Heart left ventricle (tissue), 16 donors: ENCODE measurements around the gene AIG1. TPM values are rescaled to one million over a fixed set of nuclear protein-coding genes. Genes with fewer than 3 reads are reported as not detected.

Source experiments
- ATAC-seq, 4 donors: fragments of 200-7000 bp; cut with Tn5 transposase; one replicate each; pipeline ENCODE4 v1.9.1; 2020 to 2022; ENCODE audit warnings: moderate library complexity in 4 of 4, mild to moderate bottlenecking in 3 of 4, moderate number of reproducible peaks in 1 of 4
- DNase-seq, 5 donors: peaks; one replicate each; pipeline ENCODE4 v3.0.0-alpha.2; 2020
- H3K27ac ChIP-seq, 12 donors: fragments of 200-600 bp; sonication (generic) in 4 of 12; one replicate each; pipeline versions ENCODE4 v1.5.0 to v1.8.0; 2016 to 2022; ENCODE audit warnings: mild to moderate bottlenecking in 2 of 12
- H3K27me3 ChIP-seq, 9 donors: fragments of 200-600 bp; sonication (generic) in 2 of 9; one replicate each; pipeline versions ENCODE4 v1.5.1 to v1.8.0; 2016 to 2022; ENCODE audit warnings: mild to moderate bottlenecking in 3 of 9
- H3K36me3 ChIP-seq, 9 donors: fragments of 200-600 bp; sonication (generic) in 2 of 9; one replicate each; pipeline versions ENCODE4 v1.5.0 to v1.8.0; 2018 to 2022; ENCODE audit warnings: mild to moderate bottlenecking in 2 of 9
- H3K4me1 ChIP-seq, 12 donors: fragments of 200-600 bp; sonication (generic) in 4 of 12; one replicate each; pipeline versions ENCODE4 v1.5.0 to v1.8.0; 2016 to 2022; ENCODE audit warnings: mild to moderate bottlenecking in 3 of 12
- H3K4me3 ChIP-seq, 12 donors: fragments of 200-600 bp; sonication (generic) in 4 of 12; one replicate each; pipeline versions ENCODE4 v1.5.0 to v1.8.0; 2017 to 2022; ENCODE audit warnings: mild to moderate bottlenecking in 9 of 12, moderate library complexity in 4 of 12
- H3K9me3 ChIP-seq, 12 donors: fragments of 200-600 bp; sonication (generic) in 4 of 12; one replicate each; pipeline versions ENCODE4 v1.5.0 to v1.8.0; 2016 to 2022; ENCODE audit warnings: mild to moderate bottlenecking in 1 of 12
- POLR2A ChIP-seq, 2 donors: fragments of 450-650 bp; IDR thresholded peaks; one replicate each; pipeline ENCODE4 v1.6.1; 2017; ENCODE audit warnings: antibody characterized with exemption in 2 of 2, mild to moderate bottlenecking in 2 of 2, moderate library complexity in 2 of 2
- WGBS, 4 donors: extraction: QIAGEN DNeasy Blood & Tissue Kit in 2 of 4; methylation state at CpG; one replicate each; pipeline versions ENCODE4 v1.1.5 to v1.1.7; 2013 to 2018; 5-methylcytosine and 5-hydroxymethylcytosine counted together
- intact Hi-C, 10 donors: fragments of 100-400 bp; cut with DNase I; formaldehyde crosslinking; loops; one replicate each; pipeline versions ENCODE4 v1.11.1 to v1.14.2; 2022
- polyA plus RNA-seq, 2 donors: library from polyadenylated mRNA; stranded (reverse); fragments of 200-250 nt; gene quantifications; one replicate each; pipeline ENCODE4 v1.2.3, GENCODE V29; 2013
- total RNA-seq, 9 donors: library from RNA; depleted of rRNA in 2 of 9; stranded (reverse); fragments of >200 nt in 2 of 9; fragmentation: NEBNext Ultra II Directional in 3 of 9; extraction: Animal tissue kit (Norgen Biotek cat#: 25700) in 3 of 9; gene quantifications; one replicate each; pipeline versions ENCODE4 v1.1.0 to v1.2.4, GENCODE V29; 2016 to 2023
- TF ChIP-seq, protein P1 (sequence below), 12 donors: fragments of 200-600 bp; sonication (generic) in 4 of 12; IDR thresholded peaks; one replicate each; pipeline versions ENCODE4 v1.5.0 to v1.8.0; 2018 to 2022; ENCODE audit warnings: antibody characterized with exemption in 12 of 12, mild to moderate bottlenecking in 5 of 12
- donor health status: ischemic (EF 13 %, LVEDD 7.1; RV severe dilation, severe dysfunction).
- donor health status: healthy with polysubstance abuse.
- donor health status: DM: no; HTN: yes; CAD: no.
- donor health status: DM: no; HTN: no; CAD: no.
- donor health status: ischemic (EF 25% LVEDD 6.9; RV normal size, moderate dysfunction).
- donor health status: ischemic (EF 25% LVEDD 5.7; RV mildly dilated, moderate dysfunction).
- donor health status: healthy.
- donor health status: DM: yes; HTN: yes; CAD: no.
- donor health status: ischemic (EF 35%, LVEDD 5.7; RV mildly dilated, moderate dysfunction).
- donor health status: nonischemic (EF 11% LVEDD 7.7; RV severe dilation, severe dysfunction).
- donor health status: DM: yes; HTN: yes; CAD: no.
- donor health status: PGD.
- donor health status: ischemic (EF 29% LVEDD 5.4; RV normal size, mild dysfunction).
- donor health status: nonischemic (EF 23%, LVEDD 6.1; RV moderate dilation, normal function).

AIG1 gene
- total and polyA plus RNA-seq, 11 donors, result 18.1 to 101 (median 64.0) TPM

DNA sequence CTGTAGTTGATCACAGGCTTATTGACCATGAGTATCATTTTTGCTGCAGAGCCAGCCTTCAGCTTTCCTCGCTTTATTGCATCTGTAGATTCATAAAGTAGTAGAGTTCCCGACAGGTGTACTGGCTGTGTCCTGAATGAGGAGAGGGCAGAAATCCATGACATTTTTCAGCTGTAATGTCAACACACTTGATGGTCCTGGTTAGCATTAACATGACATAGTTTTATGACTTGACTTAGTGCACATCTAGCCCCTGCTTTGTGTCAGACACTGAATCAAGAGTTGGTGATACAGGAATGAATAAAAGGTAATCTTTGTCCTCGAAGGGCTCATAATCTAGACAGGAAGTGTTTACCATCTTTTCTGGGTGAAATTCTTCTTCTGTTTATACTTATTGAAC lies 55.0 kb downstream of the AIG1 start:
- TF ChIP-seq, protein P1, sequence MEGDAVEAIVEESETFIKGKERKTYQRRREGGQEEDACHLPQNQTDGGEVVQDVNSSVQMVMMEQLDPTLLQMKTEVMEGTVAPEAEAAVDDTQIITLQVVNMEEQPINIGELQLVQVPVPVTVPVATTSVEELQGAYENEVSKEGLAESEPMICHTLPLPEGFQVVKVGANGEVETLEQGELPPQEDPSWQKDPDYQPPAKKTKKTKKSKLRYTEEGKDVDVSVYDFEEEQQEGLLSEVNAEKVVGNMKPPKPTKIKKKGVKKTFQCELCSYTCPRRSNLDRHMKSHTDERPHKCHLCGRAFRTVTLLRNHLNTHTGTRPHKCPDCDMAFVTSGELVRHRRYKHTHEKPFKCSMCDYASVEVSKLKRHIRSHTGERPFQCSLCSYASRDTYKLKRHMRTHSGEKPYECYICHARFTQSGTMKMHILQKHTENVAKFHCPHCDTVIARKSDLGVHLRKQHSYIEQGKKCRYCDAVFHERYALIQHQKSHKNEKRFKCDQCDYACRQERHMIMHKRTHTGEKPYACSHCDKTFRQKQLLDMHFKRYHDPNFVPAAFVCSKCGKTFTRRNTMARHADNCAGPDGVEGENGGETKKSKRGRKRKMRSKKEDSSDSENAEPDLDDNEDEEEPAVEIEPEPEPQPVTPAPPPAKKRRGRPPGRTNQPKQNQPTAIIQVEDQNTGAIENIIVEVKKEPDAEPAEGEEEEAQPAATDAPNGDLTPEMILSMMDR (IDR thresholded peaks at IDR 0.05), result no peak
- no peak for TF ChIP-seq POLR2A (IDR thresholded peaks at IDR 0.05)
- no peaks in the 10 kb centered on the region for H3K36me3 ChIP-seq
- no peaks in the 10 kb centered on the region for H3K27me3 ChIP-seq
- ATAC-seq (no peak), DNase-seq (no peak)
- intact Hi-C loops, result loop anchor here in 1 of 10 donors (2.0 kb wide), 1 partner anchor 31 kb away; no protein-coding TSS in a partner anchor
- no peak overlapping the region for H3K27ac ChIP-seq
- H3K9me3 ChIP-seq, result peaks cover 0 to 6% (median 0%) of the 10 kb centered on the region in 12 donors
- H3K4me3 ChIP-seq, result no peak overlapping the region
- H3K4me1 ChIP-seq, result peaks cover 0 to 4% (median 0%) of the 10 kb centered on the region in 12 donors
- 71 to 75% (median 73%) methylated on average over 3 of the region's 3 CpGs for WGBS, 4 donors

DNA sequence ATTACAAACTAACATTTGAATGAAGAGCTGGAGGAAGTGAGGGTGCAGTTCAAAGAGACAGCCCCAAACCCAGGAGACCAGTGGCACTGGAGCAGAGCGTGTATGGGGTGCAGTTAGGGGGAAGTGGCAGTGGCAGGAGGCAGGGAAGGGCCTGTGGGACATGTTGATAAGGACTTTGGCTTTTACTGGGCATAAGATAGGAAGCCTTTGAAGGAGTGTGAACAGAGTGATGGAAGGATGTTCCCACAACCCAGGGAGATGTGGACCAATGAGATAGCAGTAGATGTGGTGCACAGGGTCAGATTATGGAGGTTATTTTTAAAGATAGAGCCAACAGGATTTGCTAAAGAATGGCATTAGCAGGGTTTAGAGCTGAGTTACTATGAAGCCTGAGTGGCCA lies 56.4 kb downstream of the AIG1 start:
- intact Hi-C loops, result loop anchor here in 1 of 10 donors (2.0 kb wide), 1 partner anchor 30 kb away; no protein-coding TSS in a partner anchor
- DNase-seq (no peak), ATAC-seq (no peak)
- Histone ChIP-seq H3K4me3 (no peak overlapping the region), H3K4me1 (peaks cover 0 to 4% (median 0%) of the 10 kb centered on the region in 12 donors), H3K27ac (no peak overlapping the region), H3K9me3 (peaks cover 0 to 10% (median 0%) of the 10 kb centered on the region in 12 donors), H3K36me3 (no peaks in the 10 kb centered on the region), H3K27me3 (no peaks in the 10 kb centered on the region)
- 83 to 89% (median 87%) methylated on average over 1 of the region's 1 CpG for whole genome bisulfite sequencing, 4 donors
- no peak for TF ChIP-seq POLR2A (IDR thresholded peaks at IDR 0.05)
- TF ChIP-seq, protein P1 (IDR thresholded peaks at IDR 0.05), result no peak

- no peak overlapping the region for H3K4me3 ChIP-seq
- H3K27ac ChIP-seq, result no peak overlapping the region
- ATAC-seq (no peak), DNase-seq (no peak)
- H3K4me1 ChIP-seq, result no peaks in the 10 kb centered on the region
- H3K9me3 ChIP-seq, result peaks cover 0 to 10% (median 0%) of the 10 kb centered on the region in 12 donors
- 94 to 98% (median 95%) methylated on average over 2 of the region's 2 CpGs for WGBS, 4 donors
- intact Hi-C loops, result no loop called here
- no peaks in the 10 kb centered on the region for H3K27me3 ChIP-seq
- H3K36me3 ChIP-seq, result no peaks in the 10 kb centered on the region
- TF ChIP-seq, protein P1 (IDR thresholded peaks at IDR 0.05), result no peak
- TF ChIP-seq POLR2A (IDR thresholded peaks at IDR 0.05), result no peak
Observed at GRCh38 chr6:143119260-143119659, 58.6 kb downstream of the AIG1 start.

- Histone ChIP-seq H3K36me3 (peaks cover 0 to 7% (median 0%) of the 10 kb centered on the region in 9 donors), H3K9me3 (peaks cover 0 to 10% (median 0%) of the 10 kb centered on the region in 12 donors), H3K27me3 (no peaks in the 10 kb centered on the region), H3K27ac (no peak overlapping the region), H3K4me1 (peaks cover 0 to 4% (median 0%) of the 10 kb centered on the region in 12 donors), H3K4me3 (no peak overlapping the region)
- 94 to 100% (median 100%) methylated on average over 1 of the region's 1 CpG for WGBS, 4 donors
- TF ChIP-seq, protein P1 (IDR thresholded peaks at IDR 0.05), result no peak
- TF ChIP-seq POLR2A (IDR thresholded peaks at IDR 0.05), result no peak
- ATAC-seq (no peak), DNase-seq (no peak)
- intact Hi-C loops, result no loop called here
Observed at GRCh38 chr6:143123081-143123480, 62.4 kb downstream of the AIG1 start.
